GM19035 (cell line): ENCODE measurements around the gene PLCH2.
"Not testable (repeated sequence)": the region's sequence is repeated elsewhere in the genome, so short reads cannot be mapped to it uniquely, and the experiment has no call there.

Experiments
- ATAC-seq: cut with Tn5 transposase; IDR thresholded peaks from one replicate; pipeline ENCODE4 v1.9.1; 2021; ENCODE audit not compliant: unreplicated experiment

Gene PLCH2

DNA sequence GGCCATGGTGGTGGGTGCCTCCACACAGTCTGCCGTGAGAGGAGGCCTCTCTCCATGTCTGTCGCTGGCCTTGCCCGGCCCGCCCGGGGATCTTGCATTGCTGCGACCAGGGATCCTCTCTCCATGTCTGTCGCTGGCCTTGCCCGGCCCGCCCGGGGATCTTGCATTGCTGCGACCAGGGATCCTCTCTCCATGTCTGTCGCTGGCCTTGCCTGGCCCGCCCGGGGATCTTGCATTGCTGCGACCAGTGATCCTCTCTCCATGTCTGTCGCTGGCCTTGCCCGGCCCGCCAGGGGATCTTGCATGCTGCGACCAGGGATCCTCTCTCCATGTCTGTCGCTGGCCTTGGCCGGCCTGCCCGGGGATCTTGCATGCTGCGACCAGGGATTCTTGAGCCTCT is 35.7 kb upstream of the PLCH2 start:
- ATAC-seq: not testable (repeated sequence)

DNA sequence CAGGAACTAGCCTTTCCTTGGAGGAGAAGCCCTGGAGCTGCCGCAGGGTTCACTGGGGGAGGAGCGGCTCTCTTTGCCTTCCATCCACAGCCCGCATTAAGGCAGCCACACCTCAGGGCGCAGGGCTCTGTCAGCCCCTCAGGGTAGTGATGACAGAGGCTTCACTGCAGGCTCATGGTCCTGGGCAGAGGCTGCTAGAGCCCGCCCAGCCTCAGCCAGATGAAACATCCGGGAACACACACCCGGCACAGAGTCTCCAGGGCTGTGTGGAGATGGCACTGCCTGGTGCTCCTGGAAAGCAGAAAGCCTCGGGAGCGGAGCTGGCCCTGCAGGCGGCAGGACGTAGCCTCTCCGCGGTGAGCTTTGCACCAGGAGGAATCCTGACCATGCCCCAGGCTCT is 34.3 kb upstream of the PLCH2 start:
- ATAC-seq: no peak

DNA sequence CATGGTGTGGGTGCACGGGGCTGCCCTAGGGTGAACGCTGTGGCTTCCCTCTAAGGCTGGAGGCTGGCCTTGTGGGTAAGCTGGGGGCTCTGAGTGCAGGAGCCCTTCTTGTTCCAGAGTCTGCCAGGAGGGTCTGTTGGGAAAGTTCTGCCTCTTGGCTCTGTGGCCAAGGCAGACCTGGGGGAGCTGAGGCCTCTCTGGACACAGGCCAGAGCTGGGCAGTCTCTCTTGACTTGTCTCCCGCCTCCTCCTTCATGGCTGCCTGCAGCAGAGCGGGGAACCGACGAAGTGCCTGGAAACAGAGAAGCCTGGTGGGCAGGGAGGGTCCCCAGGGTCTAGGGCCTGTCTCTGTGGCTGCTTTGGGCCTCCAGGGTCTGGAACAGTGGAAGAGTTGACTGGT is 33.4 kb upstream of the PLCH2 start:
- no peak for ATAC-seq

DNA sequence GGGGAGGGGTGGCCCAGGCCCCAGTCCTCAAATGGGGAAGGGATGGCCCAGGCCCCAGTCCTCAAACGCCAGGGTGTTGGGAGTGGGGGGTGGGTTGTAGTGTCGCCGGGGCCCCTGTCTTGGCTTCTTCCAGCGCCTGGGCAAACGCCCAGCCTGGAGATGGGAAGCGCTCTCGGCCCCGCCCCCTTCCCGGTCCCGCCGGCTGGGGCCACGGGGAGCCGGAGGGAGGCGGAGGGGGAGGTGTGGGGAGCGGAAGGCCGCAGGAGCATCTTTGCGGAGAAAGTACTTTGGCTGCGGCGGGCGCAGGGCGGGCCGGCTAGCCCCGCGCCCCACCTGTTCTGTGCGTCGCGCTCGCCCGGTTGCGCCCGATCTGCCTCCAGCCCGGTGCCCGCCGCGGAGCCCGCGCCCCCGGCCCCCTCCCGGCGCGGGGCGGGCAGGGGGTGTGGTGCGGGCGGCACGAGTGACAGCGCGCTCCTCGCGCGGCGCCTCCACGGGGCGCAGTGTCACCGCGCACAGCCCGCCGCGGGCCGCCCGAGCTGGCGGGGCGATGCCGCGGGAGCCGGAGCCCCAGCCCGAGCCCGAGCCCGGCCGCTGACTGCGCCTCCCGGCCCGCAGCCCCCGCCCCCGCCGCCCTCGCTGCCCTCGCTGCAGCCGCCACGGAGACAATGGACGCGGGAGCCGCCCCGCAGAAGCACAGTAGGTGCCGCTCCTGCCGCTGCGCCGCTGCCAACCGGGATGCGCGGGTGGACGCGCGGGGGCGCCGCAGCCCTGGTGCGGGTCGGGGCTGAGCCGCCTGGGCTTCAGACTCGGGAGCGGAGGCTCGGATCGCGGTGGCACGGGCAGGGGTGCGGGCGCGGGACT is 32.6 kb upstream of the PLCH2 start:
- no peak for ATAC-seq

DNA sequence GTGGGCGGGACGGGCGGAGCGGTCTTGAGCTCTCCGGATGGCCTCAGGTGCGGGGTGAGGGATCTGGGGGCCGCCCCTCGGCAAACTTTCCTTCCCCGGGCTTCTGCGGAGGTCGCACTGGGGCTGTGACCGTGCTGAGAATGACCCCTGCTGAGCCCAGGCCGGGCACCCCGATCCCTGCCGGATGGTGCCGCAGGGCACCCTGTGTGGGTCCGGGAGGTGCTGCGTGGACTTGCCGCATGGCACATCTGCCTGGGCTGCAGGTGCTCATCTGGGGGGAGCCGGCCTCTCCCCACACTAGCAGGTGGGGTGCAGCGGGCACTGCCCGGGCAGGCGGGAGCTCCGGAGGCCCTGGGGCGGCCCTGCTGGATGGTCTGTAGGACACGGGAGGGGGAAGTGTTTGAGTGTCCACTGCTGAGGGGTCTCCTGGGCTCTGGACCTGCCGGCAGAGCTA is 31.9 kb upstream of the PLCH2 start:
- ATAC-seq: no peak

- no peak for ATAC-seq
Measured at GRCh38 chr1:2445162-2445822, 30.8 kb upstream of the PLCH2 start.

GRCh38 chr1:2445823-2446215 is 30.3 kb upstream of the PLCH2 start:
- no peak for ATAC-seq

- no peak for ATAC-seq
Measured at GRCh38 chr1:2446394-2446793, 29.7 kb upstream of the PLCH2 start.

DNA sequence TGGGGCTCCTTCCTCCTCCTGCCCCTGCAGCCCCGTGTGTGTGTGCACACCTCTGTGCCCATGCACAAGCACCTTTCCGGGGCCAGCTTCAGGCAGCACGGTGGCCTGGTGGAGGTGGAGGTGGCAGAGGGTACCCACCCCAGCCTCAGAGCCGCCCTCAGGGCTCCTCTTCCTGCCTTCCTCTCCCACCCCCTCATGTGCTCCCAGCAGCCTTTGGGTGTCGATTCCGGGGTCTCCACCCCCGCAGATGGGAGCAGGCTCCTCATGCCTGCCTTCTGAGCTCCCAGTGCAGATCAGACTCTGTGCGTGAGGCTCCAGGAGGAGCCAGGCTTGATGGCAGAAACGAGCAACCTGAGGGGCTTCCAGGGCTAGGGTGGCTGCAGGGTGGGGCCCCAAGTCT is 29.2 kb upstream of the PLCH2 start:
- no peak for ATAC-seq

- ATAC-seq: no peak
Measured at GRCh38 chr1:2447276-2448097, 28.6 kb upstream of the PLCH2 start.

DNA sequence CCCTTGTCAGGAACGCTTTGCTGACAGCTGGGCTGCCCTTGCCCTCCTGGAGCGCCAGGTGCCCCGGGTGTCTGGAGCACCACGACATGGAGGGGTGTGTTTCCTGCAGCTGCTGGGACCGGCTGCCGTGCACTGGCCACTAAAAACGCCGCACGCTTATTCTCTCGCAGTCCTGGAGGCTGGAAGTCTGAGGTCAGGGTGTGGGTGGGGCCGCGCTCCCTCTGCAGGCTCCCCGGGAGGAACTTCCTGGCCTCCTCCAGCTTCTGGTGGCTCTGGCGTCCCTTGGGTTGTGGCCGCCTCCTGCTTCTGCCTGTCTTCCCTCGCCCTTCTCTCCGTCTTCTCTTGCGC is 28.0 kb upstream of the PLCH2 start:
- no peak for ATAC-seq

- no peak for ATAC-seq
Measured at GRCh38 chr1:2449636-2450454, 26.2 kb upstream of the PLCH2 start.

GRCh38 chr1:2451741-2452140 is 24.3 kb upstream of the PLCH2 start:
- no peak for ATAC-seq

- no peak for ATAC-seq
Measured at GRCh38 chr1:2452201-2452931, 23.7 kb upstream of the PLCH2 start.

DNA sequence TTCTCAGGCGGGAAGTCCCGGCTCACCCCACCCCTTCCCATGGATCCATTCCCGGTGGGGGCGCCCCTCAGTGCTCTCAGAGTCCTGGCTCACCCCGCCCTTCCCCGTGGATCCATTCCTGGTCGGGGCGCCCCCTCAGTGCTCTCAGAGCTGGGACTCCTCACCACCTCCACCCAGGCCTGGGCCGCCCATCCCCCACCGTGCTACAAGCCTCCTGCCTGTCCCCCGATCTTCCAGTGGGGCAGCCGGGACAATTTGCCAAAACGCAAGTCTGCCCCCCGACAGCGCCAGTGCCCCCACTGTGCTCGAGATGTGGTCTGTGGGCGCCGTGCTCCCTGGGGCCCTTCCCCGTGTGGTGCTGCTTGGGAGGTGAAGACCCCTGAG is 23.2 kb upstream of the PLCH2 start:
- ATAC-seq: no peak

DNA sequence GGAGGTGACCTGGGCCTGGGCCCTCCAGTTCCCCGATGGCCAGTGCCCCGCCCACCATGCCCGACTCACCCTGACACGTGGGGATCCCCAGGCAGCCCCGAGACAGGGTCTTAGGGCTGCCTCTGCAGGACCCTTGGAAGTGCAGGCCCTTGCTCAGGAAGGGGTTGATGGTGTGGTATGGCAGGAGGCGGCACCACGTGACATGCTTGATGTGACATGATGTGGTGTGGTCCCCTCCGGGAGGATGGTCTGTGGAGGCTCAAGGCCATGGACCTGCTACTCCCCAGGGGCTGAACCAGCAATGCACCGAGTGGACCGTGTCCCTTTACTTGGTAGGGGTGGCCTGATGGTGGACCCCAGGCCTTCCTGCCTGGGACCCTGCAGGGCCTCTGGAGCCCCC is 21.9 kb upstream of the PLCH2 start:
- no peak for ATAC-seq

DNA sequence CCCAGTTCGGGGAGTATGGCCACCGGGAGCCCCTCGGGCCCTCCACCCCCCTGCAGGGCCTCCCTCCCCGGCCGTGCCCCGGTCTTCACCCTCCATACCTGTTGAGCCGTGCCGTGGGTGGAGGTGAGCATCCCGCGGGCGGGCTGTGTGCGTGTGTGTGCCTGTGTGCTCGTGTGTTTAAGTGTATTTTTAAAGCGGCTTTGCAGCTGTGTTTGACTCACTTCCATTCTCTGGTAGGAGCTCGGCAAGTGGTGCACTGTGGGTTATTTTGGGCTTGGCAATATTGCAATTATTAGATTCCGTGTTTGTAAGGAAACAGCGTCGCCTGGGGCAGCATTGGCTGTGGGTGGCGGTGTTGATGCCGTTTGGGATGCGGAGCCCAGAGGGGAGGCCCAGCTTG is 20.3 kb upstream of the PLCH2 start:
- no peak for ATAC-seq

- no peak for ATAC-seq
Measured at GRCh38 chr1:2457444-2457843, 18.6 kb upstream of the PLCH2 start.

- ATAC-seq: no peak
Measured at GRCh38 chr1:2458687-2459086, 17.4 kb upstream of the PLCH2 start.

- not testable (repeated sequence) for ATAC-seq
Measured at GRCh38 chr1:2459102-2459753, 16.9 kb upstream of the PLCH2 start.
